Endothelial cell of umbilical vein (primary cell): ENCODE data around the gene VWA5B2. TPM values are rescaled to one million over a fixed set of nuclear protein-coding genes. Genes with fewer than 3 reads are reported as not detected.

Experiments
- BruUV-seq: library from RNA; stranded (reverse); fragments of 400-500 nt; replicated peaks from 2 replicates; lab custom pipeline; 2021; lab: Mats Ljungman, UMichigan
- CTCF ChIA-PET: fragments of 300-600, 350-600 bp; sonication (Branson Sonifier 250); formaldehyde crosslinking; loops from one replicate; lab custom pipeline; 2021; ENCODE audit warnings: antibody characterized with exemption, inconsistent platforms; lab: Charles Lee
- POLR2A ChIA-PET: fragments of 300-600, 350-600 bp; sonication (Branson Sonifier 250); formaldehyde crosslinking; loops from one replicate; lab custom pipeline; 2021; ENCODE audit warnings: antibody characterized with exemption, inconsistent platforms; lab: Charles Lee
- DNase-seq: peaks from one replicate; pipeline ENCODE4 v3.0.0-alpha.2; 2011; ENCODE audit warnings: low read depth, low spot score
- FAIRE-seq: peaks from 2 replicates; lab custom pipeline; 2011; peaks lifted over from hg19 to GRCh38; lab: Jason Lieb, UNC
- H2AFZ ChIP-seq: 2 replicates; pipeline ENCODE4 v1.6.0; 2012; ENCODE audit warnings: low read depth, low read length, control low read depth, inconsistent platforms
- H3K27ac ChIP-seq: 2 replicates; pipeline ENCODE4 v1.5.1; 2011; ENCODE audit warnings: low read depth, mild to moderate bottlenecking, control low read depth, low read length, moderate library complexity; ENCODE audit not compliant: insufficient read depth
- H3K27me3 ChIP-seq, 2 experiments: 2 replicates each; pipeline versions ENCODE4 v1.6.0 to v1.6.1; 2011; ENCODE audit warnings: low read length in 2 of 2, mixed read lengths in 1 of 2; ENCODE audit not compliant: control insufficient read depth in 2 of 2, insufficient read depth in 2 of 2
- H3K36me3 ChIP-seq, 2 experiments: 2 replicates in 1 of 2; 3 replicates in 1 of 2; pipeline ENCODE4 v1.5.1; 2011; ENCODE audit warnings: low read length in 2 of 2, mild to moderate bottlenecking in 1 of 2, moderate library complexity in 1 of 2; ENCODE audit not compliant: control insufficient read depth in 2 of 2, insufficient read depth in 2 of 2; ENCODE audit errors: extremely low read depth in 1 of 2
- H3K4me1 ChIP-seq: 3 replicates; pipeline ENCODE4 v1.5.1; 2011; ENCODE audit warnings: mild to moderate bottlenecking, low read length; ENCODE audit not compliant: control insufficient read depth, insufficient read depth; ENCODE audit errors: extremely low read depth
- H3K4me2 ChIP-seq: 2 replicates; pipeline ENCODE4 v1.6.1; 2011; ENCODE audit warnings: low read length, control low read depth, mixed read lengths; ENCODE audit not compliant: insufficient read depth
- H3K4me3 ChIP-seq, 3 experiments: fragments of 200-600 bp in 1 of 3; sonication (generic), shearing (Covaris generic) in 1 of 3; replicated peaks in 1 of 3; 2 replicates each; pipeline ENCODE4 v1.5.1; 2011 to 2016; ENCODE audit warnings: control low read depth in 3 of 3, low read length in 3 of 3, mild to moderate bottlenecking in 2 of 3, inconsistent platforms in 1 of 3, low read depth in 1 of 3, moderate library complexity in 1 of 3; ENCODE audit not compliant: insufficient read depth in 1 of 3
- H3K79me2 ChIP-seq: 2 replicates; pipeline ENCODE4 v1.6.0; 2012; ENCODE audit warnings: low read length, inconsistent platforms; ENCODE audit not compliant: control insufficient read depth, insufficient read depth
- H3K9ac ChIP-seq: replicated peaks from 2 replicates; pipeline ENCODE3; 2011; ENCODE audit warnings: low read length, control low read depth; ENCODE audit not compliant: insufficient read depth; ENCODE audit errors: extremely low read depth
- H3K9me1 ChIP-seq: replicated peaks from 3 replicates; pipeline ENCODE4 v1.6.0; 2011; ENCODE audit warnings: mild to moderate bottlenecking, low read length; ENCODE audit not compliant: control insufficient read depth, insufficient read depth; ENCODE audit errors: extremely low read depth
- H3K9me3 ChIP-seq: replicated peaks from 2 replicates; pipeline ENCODE4 v1.5.1; 2012; ENCODE audit warnings: low read length, inconsistent platforms; ENCODE audit not compliant: control insufficient read depth, insufficient read depth
- H4K20me1 ChIP-seq: replicated peaks from 2 replicates; pipeline ENCODE3; 2011; ENCODE audit warnings: mild to moderate bottlenecking, low read length; ENCODE audit not compliant: control insufficient read depth, insufficient read depth; ENCODE audit errors: extremely low read depth
- EZH2 ChIP-seq: IDR thresholded peaks from 2 replicates; pipeline ENCODE4 v1.6.1; 2012; ENCODE audit warnings: borderline replicate concordance, low read depth, mild to moderate bottlenecking, moderate library complexity, low read length, inconsistent platforms; ENCODE audit not compliant: severe bottlenecking
- FOS ChIP-seq: IDR thresholded peaks from 2 replicates; pipeline ENCODE4 v1.6.1; 2011; ENCODE audit warnings: mild to moderate bottlenecking, low read length, moderate library complexity, borderline replicate concordance; ENCODE audit not compliant: insufficient read depth
- GATA2 ChIP-seq: IDR thresholded peaks from 2 replicates; pipeline ENCODE4 v1.7.0; 2011; ENCODE audit warnings: low read depth, mild to moderate bottlenecking, moderate library complexity, mixed read lengths, low read length; ENCODE audit not compliant: insufficient read length, insufficient read depth
- JUN ChIP-seq: IDR thresholded peaks from 2 replicates; pipeline ENCODE4 v1.6.1; 2011; ENCODE audit warnings: borderline replicate concordance, low read depth; ENCODE audit not compliant: insufficient read length, insufficient read depth
- MYC ChIP-seq: IDR thresholded peaks from one replicate; pipeline ENCODE4 v1.6.1; 2011; ENCODE audit warnings: mild to moderate bottlenecking, low read depth, low read length
- POLR2A ChIP-seq: IDR thresholded peaks from 2 replicates; pipeline ENCODE4 v1.6.1; 2012; ENCODE audit warnings: low read depth, mild to moderate bottlenecking, control low read depth, low read length
- POLR2AphosphoS5 ChIP-seq: IDR thresholded peaks from 2 replicates; pipeline ENCODE4 v1.6.1; 2012; ENCODE audit warnings: low read depth, mild to moderate bottlenecking, control low read depth, low read length, moderate library complexity; ENCODE audit not compliant: insufficient read depth
- dilution Hi-C: fragments of 300-500 bp; cut with MboI; formaldehyde crosslinking; loops from one replicate; pipeline ENCODE4 v1.15.0; 2019; ENCODE audit warnings: low sequenced_read_pairs; ENCODE audit not compliant: extremely low pct_ligation_motif_present
- intact Hi-C: fragments of 100-400 bp; cut with micrococcal nuclease; formaldehyde crosslinking; loops from one replicate; pipeline ENCODE4 v1.10.0; 2022
- polyA plus RNA-seq, 4 experiments: library from polyadenylated mRNA; depleted of rRNA in 3 of 4; stranded (reverse) in 3 of 4; unstranded in 1 of 4; fragments of >200 nt; gene quantifications; 2 replicates each; pipeline versions ENCODE4 v1.2.1 to v1.2.3, GENCODE V29; 2011 to 2012; ENCODE audit warnings: missing spikeins in 1 of 4
- total RNA-seq: library from RNA; stranded (reverse); gene quantifications from 2 replicates; pipeline ENCODE4 v1.2.3, GENCODE V29; 2021
- TF ChIP-seq, protein P1 (sequence below), 2 donors: IDR thresholded peaks; 1 replicate in 1 of 2; 2 replicates in 1 of 2; pipeline ENCODE4 v1.5.1; 2011; ENCODE audit warnings: low read length in 2 of 2, mild to moderate bottlenecking in 2 of 2, moderate library complexity in 2 of 2, control low read depth in 1 of 2, inconsistent platforms in 1 of 2, low read depth in 1 of 2; ENCODE audit not compliant: insufficient read depth in 1 of 2; ENCODE audit errors: extremely low read depth in 1 of 2

The VWA5B2 gene
- total and polyA plus RNA-seq, 2 donors (not counting 3 experiments of a cell fraction or from before 2014, with no cell fraction given): 0.03 TPM; not detected in 1

DNA sequence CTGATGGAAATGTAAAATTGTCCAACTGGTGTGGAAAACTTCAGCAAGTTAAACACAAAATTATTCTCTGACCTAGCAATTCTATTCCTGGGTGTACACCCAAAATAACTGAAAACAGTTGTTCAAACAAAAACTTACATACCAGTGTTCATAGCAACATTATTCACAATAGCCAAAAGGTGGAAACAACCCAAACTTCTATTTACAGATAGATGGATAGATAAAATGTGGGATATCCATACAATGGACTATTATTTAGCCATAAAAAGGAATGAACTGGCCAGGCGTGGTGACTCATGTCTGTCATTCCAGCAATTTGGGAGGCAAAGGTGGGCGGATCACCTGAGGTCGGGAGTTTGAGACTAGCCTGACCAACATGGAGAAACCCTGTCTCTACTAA lies 6.9 kb upstream of the VWA5B2 start:
- Histone ChIP-seq H4K20me1 (no peaks in the 10 kb centered on the region), H3K27ac (no peak overlapping the region), H3K27me3 (peaks cover 2 to 9% of the 10 kb centered on the region in 2 experiments), H3K79me2 (no peaks in the 10 kb centered on the region), H3K9me3 (no peaks in the 10 kb centered on the region), H3K4me3 (no peak overlapping the region), H3K9me1 (no peaks in the 10 kb centered on the region), H3K4me1 (no peaks in the 10 kb centered on the region), H3K9ac (no peak overlapping the region), H3K36me3 (no peaks in the 10 kb centered on the region), H2AFZ (no peak overlapping the region), H3K4me2 (no peak overlapping the region)
- TF ChIP-seq MYC: no peak
- no peak for TF ChIP-seq GATA2
- TF ChIP-seq, protein P1, sequence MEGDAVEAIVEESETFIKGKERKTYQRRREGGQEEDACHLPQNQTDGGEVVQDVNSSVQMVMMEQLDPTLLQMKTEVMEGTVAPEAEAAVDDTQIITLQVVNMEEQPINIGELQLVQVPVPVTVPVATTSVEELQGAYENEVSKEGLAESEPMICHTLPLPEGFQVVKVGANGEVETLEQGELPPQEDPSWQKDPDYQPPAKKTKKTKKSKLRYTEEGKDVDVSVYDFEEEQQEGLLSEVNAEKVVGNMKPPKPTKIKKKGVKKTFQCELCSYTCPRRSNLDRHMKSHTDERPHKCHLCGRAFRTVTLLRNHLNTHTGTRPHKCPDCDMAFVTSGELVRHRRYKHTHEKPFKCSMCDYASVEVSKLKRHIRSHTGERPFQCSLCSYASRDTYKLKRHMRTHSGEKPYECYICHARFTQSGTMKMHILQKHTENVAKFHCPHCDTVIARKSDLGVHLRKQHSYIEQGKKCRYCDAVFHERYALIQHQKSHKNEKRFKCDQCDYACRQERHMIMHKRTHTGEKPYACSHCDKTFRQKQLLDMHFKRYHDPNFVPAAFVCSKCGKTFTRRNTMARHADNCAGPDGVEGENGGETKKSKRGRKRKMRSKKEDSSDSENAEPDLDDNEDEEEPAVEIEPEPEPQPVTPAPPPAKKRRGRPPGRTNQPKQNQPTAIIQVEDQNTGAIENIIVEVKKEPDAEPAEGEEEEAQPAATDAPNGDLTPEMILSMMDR (IDR thresholded peaks at IDR 0.05; ENCODE audit: extremely low read depth in 1 of 2, insufficient read depth in 1 of 2, low read depth in 1 of 2, low read length in 2 of 2): no peak
- TF ChIP-seq EZH2: no peak
- TF ChIP-seq POLR2A: no peak
- TF ChIP-seq FOS: no peak
- TF ChIP-seq POLR2AphosphoS5: no peak
- no peak for TF ChIP-seq JUN
- CTCF ChIA-PET: interaction anchor here (0.6 kb wide), 1 partner anchor 71 kb away, joined by 4 read pairs; no protein-coding TSS in a partner anchor
- intact Hi-C loops: no loop called here
- dilution Hi-C loops: no loop called here
- DNase-seq (no peak), FAIRE-seq (no peak)
- POLR2A ChIA-PET: no interaction called here
- BruUV-seq: no TSS peak
